GM12872 (cell line): ENCODE measurements around the gene GRID1.

Source experiments
- TF ChIP-seq, protein P1 (sequence below): IDR thresholded peaks from 3 replicates; pipeline ENCODE4 v1.5.1; 2011; ENCODE audit warnings: low read depth, mild to moderate bottlenecking, low read length, moderate library complexity; ENCODE audit not compliant: insufficient read depth

Gene GRID1

DNA sequence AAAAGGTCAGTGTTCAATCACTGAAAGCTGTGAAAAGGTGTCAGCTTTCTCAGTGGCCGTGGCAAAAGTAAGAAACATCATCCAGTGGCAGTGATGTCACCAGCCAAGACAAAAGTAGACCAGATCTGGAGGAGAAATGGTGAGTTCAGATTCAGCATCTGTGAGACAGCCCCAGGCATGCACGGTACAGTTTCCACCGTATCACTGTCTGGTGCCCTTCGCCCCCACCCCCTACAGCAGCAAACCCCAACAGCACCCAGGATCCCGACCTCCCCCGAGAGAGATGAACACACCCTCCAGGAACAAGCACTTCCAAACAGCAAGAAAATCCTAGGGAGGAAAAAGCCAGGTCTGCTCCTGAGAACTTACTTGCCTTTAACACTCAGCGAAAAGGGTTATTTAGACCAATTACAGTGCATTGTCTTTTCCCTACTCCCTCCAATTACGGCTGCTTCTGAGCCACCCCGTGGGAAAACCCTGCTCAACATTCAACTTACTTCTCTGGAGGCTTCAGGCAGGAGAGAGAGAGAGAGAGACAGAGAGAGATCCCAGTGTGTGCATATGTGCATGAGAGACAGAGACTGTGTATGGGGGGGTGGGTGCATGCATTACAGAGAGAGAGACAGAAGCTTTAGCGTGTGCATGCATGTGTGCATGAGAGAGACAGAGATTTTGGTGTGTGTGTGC, 189.6 kb downstream of the GRID1 start:
- TF ChIP-seq, protein P1, sequence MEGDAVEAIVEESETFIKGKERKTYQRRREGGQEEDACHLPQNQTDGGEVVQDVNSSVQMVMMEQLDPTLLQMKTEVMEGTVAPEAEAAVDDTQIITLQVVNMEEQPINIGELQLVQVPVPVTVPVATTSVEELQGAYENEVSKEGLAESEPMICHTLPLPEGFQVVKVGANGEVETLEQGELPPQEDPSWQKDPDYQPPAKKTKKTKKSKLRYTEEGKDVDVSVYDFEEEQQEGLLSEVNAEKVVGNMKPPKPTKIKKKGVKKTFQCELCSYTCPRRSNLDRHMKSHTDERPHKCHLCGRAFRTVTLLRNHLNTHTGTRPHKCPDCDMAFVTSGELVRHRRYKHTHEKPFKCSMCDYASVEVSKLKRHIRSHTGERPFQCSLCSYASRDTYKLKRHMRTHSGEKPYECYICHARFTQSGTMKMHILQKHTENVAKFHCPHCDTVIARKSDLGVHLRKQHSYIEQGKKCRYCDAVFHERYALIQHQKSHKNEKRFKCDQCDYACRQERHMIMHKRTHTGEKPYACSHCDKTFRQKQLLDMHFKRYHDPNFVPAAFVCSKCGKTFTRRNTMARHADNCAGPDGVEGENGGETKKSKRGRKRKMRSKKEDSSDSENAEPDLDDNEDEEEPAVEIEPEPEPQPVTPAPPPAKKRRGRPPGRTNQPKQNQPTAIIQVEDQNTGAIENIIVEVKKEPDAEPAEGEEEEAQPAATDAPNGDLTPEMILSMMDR, result no peak

DNA sequence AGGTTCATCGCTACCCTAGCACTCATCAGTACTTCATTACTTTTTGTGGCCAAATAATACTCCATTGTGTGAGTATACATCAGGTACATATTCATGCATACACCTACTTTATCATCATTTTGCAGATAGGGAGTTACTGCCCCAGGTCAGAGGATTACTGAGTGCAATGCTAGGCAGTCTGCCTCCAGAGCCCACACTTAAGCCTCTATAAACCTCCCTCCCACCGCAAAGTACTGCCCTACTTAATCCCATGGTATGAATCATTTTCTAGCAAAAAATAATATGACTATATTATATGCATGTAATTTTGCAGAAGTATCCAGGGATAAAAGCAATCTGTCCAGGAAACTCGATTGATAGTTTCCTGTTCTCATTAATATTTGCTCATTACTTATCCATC, 194.3 kb downstream of the GRID1 start:
- TF ChIP-seq, protein P1, result no peak

DNA sequence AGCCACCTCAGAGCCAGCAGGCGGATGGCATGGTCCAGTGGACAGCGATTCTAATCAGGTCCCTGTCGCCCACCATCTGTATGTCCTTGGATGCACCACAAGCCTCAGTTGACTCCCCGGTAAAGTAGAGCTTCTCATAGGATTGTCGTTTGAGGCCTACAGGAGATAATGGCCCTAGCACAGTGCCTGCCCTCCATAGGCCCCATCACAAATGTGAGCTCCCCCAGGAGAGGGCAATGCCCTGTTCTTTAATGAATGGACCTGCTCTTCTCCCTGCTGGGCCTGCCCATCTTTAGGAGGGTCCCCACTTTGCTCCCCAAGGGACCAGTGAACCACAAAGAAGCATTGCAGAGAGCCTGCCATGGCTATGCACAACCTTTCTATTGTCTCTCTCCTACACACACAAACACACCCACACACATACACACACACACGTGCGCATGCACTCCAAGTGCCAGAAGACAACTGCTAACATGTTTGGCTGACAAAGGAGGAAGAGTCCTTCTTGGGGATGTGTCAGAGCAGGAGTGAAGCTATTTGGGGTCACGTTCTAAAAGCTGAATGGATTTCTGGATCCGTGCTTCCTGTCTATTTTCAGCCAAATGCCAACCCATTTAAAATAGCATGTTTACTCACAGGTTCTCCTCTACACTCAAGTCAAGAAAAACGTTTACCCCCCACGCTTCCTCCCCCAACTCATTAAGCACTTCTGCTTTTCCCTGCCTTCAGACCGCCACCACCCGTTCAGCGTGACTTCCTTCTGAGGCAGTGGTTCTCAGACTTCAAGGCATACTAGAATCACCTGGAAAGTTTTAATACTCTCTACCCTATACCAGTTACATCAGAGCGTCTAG, 196.1 kb downstream of the GRID1 start:
- TF ChIP-seq, protein P1, result no peak

DNA sequence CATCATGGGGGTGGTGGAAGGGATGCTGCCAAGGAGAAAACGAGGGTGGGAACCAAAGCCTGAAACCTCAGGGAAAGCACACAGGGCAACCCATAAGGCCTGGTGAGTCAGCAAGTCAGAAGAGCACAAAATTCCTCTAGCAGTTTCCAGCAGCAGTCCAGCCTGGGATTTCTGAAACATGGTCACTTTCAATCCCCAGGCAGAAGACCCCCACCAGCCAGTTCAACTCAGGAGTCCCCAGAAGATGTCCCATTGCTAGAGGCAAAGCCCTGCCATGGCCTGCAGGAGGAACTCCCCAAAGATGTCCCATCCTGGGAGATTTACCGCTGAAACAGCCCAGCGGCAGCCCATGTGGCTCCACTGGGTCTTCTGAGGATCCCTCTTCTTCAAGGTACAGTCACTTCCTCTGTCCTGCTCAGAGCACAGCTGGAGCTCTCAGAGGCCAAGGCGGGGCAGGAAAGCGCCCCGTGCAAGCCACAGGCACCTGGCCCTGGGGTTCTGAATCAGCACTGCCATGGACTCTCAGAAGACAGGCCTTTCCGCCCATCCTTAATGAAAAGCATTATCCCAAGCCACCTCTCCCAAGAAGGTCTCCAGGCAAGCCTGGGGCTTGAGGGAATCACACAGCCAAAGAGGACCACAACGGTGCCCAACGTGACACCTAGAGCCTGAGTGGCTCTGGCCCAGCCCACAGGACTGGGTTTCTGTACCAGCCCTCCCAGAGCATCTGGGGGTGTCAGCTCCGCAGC, 196.9 kb downstream of the GRID1 start:
- TF ChIP-seq, protein P1, result no peak

DNA sequence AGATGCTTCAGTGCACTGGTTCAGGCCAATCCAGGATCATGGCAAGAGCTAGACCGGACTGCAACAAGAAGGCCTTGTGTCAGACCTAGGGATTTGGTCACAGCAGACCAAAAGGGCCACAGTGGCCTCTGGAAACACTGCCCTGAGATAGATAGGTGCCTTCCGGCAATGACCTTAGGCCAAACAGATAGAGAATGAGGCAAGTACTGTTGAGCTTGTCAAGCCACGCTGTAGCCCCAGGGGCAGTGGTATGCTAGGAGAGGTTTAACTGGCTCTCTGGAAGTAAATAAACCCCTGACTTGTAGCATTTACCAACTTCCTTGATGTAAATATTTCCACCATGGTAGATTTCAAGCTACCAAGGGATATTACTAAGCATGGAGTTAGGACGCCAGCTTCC, 197.5 kb downstream of the GRID1 start:
- TF ChIP-seq, protein P1, result no peak

DNA sequence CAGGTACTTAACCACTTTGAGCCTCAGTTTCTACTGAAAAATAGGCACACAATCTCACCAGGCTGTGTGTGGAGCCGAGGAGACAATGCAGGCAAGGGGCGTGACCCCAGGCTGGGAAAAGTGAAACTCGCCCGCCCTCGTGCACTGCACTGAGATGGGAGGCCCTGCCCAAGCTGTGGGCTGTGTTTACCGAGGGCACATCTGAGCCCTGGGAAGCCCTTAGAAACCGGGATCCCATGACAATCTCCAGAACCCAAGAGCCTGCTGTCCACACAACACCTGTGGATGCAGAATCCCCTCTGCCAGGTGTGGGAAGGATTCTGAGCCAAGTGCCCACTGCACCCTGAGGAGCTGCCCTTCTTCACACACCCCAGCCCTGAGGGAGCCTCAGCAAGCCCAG, 198.3 kb downstream of the GRID1 start:
- TF ChIP-seq, protein P1, result no peak

DNA sequence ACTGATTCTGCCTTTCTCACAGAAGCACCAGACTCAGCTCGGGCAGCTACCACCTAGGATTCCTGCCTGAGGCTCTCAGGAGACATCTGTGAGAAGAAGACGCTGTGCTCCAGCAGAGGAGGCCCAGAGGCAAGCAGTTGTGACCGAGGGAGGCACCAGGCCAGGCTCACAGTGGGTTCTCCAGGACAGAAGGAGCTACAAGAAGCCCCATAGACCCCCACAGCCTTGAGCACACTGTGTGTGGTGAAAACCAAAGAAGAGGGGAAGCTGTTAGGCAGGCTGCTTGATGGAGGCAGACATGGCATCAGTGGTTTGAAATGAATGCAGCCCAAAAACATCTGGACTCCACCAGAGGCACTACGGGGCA, 198.8 kb downstream of the GRID1 start:
- TF ChIP-seq, protein P1, result no peak
